Transverse colon (tissue), 3 donors: ENCODE measurements around the gene FREM2.

ENCODE experiments used
- EP300 ChIP-seq: sonication (generic); formaldehyde crosslinking; IDR thresholded peaks from one replicate; pipeline ENCODE4 v1.6.1; 2017; ENCODE audit warnings: antibody characterized with exemption, low read depth
- TF ChIP-seq, protein P1 (sequence below), 5 experiments: fragments of 200-600 bp in 3 of 5; fragments of 450-650 bp in 2 of 5; sonication (generic) in 3 of 5; IDR thresholded peaks; 1 replicate in 2 of 5; 2 replicates in 3 of 5; pipeline ENCODE4 v1.5.1; 2016 to 2017; ENCODE audit warnings: antibody characterized with exemption in 5 of 5, inconsistent platforms in 3 of 5, mild to moderate bottlenecking in 2 of 5, moderate library complexity in 1 of 5

DNA sequence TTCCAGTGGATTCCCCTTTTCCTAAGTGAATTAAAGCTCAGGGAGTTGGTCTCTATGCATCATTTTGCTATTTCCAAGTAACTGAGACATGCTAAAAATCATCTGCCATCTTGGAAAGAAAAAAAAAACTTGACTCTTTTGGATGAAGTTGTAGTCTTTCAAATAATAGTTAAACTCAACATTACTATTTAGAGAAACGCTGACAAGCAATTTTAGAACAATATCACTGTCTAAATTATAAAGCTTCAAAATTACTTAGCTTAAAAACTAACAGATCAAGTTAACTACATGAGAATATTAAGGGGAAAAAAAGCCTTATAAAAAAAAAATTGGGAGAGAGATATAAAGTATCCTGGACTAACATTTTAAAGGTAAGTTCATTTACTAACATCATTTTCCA is 235.3 kb downstream of the FREM2 start:
- TF ChIP-seq, protein P1, sequence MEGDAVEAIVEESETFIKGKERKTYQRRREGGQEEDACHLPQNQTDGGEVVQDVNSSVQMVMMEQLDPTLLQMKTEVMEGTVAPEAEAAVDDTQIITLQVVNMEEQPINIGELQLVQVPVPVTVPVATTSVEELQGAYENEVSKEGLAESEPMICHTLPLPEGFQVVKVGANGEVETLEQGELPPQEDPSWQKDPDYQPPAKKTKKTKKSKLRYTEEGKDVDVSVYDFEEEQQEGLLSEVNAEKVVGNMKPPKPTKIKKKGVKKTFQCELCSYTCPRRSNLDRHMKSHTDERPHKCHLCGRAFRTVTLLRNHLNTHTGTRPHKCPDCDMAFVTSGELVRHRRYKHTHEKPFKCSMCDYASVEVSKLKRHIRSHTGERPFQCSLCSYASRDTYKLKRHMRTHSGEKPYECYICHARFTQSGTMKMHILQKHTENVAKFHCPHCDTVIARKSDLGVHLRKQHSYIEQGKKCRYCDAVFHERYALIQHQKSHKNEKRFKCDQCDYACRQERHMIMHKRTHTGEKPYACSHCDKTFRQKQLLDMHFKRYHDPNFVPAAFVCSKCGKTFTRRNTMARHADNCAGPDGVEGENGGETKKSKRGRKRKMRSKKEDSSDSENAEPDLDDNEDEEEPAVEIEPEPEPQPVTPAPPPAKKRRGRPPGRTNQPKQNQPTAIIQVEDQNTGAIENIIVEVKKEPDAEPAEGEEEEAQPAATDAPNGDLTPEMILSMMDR (IDR thresholded peaks at IDR 0.05), result no peak
- TF ChIP-seq EP300, result no peak
